Activated CD4-positive, CD25-positive, alpha-beta regulatory T cell treated with anti-CD3 and anti-CD28 coated beads, Interleukin-2, amount 50 U/mL, for 72 hours (primary cell): ENCODE results near the gene RBM27.
"Not testable (repeated sequence)": the region's sequence is repeated elsewhere in the genome, so short reads cannot be mapped to it uniquely, and the experiment has no call there.

ENCODE experiments used
- DNase-seq: peaks from one replicate; pipeline ENCODE4 v3.0.0; 2021

Gene RBM27

DNA sequence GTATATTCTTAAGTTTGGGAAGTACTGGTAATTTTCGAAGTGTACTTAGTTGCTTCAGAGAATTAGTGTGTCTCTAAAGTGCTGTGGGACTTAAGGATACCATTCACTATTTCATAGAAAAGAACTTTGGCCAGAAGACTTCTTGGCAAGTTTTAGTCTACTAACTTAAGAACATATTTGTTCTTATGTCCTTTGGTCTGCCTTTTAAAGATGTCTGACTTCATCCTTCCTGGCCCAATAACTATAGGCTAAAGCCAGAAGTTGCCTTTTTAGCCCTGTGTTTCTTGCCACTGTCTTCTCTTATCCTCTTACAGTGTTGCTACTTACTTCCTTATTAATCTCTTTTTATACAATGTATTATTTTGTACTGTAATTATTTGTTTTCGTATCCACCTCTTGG is 6.3 kb downstream of the RBM27 start:
- no peak for DNase-seq

DNA sequence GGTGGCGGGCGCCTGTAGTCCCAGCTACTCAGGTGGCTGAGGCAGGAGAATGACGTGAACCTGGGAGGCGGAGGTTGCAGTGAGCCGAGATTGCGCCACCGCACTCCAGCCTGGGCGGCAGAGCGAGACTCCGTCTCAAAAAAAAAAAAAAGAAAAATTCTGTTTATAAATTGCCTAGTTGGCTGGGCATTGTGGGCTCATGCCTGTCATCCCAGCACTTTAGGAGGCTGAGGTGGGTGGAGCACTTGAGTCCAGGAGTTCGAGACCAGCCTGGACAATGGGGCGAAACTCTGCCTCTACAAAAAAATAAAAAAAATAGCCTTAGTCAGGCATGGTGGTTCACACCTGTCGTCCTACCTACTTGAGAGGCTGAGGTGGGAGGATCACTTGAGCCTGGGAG is 7.4 kb downstream of the RBM27 start:
- DNase-seq, result not testable (repeated sequence)

DNA sequence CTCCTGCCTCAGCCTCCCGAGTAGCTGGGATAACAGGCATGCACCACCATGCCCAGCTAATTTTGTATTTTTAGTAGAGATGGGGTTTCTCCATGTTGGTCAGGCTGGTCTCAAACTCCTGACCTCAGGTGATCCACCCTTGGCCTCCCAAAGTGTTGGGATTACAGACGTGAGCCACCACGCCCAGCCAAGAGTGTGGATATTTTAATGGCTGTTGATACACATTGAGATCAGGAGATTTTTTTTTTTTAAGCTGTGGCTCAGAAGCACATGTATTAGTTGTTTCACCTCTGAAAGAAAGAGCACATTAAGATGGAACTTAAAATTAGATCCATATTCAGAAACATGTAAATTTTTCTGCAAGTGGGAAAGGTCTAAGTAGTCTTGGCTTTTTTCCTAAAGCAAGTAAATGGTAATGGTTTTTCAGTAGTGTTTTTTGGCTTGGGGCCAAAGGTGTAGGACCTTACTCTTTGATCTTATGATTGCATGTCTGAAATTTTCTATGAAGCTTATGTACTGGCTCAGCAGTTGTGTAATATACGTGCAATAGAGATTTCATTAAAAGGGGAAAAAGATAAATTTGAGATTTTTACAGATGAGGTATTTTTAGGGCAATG is 9.9 kb downstream of the RBM27 start:
- DNase-seq, result no peak

DNA sequence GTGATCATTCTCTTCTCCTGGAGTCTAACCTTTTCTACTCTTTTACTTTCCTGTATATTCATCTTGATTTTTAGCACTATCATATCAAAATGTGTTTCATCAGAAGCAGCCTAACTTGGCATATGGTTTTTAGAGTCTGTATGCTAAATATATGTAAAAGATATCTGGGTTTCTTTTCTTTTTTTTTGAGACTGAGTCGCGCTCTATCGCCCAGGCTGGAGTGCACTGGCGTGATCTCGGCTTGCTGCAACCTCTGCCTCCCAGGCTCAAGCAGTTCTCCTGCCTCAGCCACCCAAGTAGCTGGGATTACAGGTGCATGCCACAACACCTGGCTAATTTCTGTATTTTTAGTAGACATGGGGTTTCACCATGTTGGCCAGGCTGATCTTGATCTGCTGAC is 11.5 kb downstream of the RBM27 start:
- not testable (repeated sequence) for DNase-seq

DNA sequence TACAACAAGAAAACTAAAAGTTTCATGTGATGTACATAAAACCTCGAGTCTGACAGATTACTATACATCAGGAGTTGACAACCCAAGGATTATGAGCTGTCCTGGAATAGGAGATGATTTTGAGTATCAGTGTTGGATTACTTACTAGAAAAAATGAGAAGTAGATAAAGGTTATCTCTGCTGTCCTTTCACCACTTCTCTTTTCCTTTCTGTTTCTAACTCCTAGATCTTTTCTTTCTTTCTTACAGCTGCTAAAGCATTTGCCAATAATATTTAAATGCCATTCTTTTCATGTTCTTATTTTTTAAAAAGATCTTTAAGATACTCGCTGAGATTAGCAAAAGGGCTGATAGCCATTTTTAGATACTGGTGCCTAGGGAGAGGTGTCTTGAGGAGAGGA is 14.8 kb downstream of the RBM27 start:
- no peak for DNase-seq

DNA sequence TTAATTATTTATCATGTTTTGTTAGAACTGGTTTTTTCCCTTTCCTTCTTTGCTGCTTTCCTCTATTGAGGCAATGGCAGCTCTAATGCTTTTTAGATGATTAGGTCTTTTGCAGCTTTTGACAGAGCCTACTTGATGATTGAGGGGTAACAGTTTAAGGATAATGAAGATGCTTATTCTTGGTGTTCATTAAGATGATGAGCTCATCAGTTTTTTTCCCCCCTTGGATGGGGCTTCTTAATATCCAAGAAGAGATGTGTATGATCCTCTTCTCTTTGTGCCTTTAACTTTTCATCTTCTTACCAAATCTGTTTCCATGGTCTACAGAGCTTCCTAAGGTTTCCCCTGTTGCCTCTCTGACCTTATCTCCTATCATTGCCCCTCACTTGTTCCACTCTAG is 15.8 kb downstream of the RBM27 start:
- DNase-seq, result no peak

DNA sequence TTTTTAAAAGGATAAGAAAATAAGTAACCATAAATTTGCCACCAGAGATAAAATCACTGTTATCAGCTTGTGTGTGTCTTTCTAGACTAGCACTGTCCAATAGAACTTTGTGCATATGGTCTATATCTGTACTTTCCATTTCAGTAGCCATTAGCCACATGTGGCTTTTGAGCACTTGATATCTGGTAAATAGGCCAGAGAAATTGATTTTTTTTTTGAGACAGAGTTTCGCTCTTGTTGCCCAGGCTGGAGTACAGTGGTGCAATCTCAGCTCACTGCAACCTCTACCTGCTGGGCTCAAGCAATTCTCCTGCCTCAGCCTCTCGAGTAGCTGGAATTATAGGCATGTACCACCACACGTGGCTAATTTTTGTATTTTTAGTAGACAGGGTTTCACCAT is 17.8 kb downstream of the RBM27 start:
- DNase-seq, result no peak

DNA sequence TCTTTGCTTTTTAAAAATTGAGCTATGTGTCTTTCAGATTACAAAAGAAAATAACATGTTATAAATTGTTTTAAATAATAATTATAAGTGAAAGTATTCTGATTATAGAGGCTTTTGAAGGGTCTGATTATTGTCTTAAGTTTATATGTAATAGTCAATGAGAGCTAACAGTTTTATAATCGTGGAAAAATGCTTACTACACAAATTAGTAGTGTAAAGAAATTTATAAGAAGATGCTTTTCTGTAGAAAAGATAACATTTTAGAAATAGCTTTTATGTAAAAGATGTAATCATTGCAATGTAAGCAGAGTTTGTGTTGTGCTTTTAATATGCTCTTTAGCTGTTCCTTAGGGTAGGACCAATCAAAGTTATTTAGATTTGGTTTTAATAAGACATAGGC is 18.6 kb downstream of the RBM27 start:
- DNase-seq, result no peak

DNA sequence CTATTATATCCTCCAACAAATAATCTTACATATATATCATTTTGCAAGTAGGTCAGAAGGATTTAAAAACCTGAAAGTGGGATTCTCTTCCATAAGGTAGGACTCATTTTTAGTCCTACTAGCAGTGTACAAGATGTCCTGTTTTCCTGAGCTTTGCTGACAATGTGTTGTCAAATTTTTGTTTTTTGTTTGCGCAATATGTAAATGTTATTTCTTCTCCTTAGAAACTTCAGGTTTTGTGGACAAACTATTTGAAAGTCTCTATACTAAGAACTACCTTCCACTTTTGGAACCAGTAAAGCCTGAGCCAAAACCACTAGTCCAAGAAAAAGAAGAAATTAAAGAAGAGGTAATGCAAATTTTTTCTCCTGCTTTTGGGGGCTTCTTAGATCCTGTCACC is 19.8 kb downstream of the RBM27 start:
- no peak for DNase-seq

DNA sequence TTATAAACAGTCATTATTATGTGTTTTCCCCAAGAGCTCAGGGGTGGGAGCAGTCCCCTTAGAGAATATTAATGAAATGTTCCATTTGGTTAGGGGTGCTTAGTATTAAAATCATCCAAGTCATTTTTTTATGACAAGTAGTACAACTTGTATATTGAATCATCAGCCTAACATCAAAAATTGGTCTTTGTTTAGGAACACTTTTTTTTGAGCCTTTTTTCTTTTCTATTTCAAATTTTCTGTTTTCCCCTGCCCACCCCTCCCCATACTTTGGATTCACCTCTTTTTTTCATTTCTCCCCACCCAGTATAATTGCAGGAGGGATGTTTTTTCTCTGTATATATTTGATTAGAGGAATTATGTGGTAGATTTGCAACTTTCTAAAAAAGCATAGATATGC is 25.8 kb downstream of the RBM27 start:
- no peak for DNase-seq

DNA sequence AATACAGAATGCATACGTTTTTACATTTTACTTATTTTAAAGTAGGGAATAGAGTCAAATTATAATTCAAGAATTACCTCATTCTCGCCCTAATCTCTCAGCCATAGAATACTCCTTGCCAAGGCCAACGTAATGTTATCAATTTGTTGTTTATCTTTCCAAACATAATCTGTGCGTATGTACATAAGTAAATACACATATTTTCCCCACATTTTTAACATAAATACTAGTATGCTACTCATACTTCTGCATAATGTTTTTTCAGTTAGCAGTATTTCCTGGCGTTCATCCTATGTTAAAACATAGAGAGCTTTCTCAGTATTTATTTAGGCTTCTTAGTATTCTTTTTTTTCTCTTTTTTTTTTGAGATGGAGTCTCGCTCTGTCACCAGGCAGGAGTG is 28.8 kb downstream of the RBM27 start:
- DNase-seq, result no peak

DNA sequence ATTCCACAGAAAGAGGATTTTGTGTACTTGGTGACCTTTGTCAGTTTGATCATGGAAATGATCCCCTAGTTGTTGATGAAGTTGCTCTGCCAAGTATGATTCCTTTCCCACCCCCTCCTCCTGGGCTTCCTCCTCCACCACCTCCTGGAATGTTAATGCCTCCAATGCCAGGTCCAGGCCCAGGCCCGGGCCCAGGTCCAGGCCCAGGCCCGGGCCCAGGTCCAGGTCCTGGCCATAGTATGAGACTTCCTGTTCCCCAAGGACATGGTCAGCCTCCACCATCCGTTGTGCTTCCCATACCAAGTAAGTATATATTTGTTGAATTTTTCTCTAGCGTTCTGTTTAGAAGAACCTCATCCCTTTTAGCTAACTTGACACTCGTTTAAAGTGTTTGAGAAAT is 30.0 kb downstream of the RBM27 start:
- DNase-seq, result no peak

DNA sequence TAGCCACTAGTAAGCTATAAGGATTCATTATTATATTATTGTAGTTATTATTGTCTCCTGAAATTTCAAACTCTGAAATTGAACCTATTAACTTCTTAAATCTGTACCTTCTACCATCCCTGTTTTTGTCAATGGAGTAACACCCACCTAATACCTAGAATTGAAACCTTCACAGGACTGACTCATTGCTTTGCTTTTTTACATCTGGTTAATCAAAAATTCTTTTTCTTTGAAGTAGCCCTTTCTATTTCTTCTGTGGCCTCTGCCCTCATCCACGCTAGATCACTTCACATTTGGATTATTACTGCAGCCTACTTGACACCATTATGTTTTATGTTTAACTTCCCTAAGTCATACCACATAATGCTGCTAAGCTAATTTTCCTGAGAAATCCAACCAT is 35.6 kb downstream of the RBM27 start:
- DNase-seq, result no peak

DNA sequence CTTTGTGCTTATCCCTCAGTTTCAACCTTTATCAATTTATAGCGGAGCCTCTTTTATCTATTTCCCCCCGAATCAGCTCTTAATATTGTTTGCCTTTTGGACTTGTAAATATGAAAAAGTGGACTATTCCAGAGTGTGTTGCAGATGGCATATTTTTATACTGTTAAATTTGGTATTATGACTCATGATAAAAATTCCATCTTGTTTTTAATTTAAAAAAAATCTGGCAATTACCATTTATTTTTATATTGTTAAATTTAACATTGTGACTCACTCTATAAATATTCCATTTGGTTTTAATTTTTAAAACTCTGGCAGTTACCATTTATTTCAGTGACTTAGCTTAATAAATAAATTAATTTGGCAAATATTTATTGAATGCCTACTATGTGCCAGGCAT is 37.5 kb downstream of the RBM27 start:
- DNase-seq, result no peak

DNA sequence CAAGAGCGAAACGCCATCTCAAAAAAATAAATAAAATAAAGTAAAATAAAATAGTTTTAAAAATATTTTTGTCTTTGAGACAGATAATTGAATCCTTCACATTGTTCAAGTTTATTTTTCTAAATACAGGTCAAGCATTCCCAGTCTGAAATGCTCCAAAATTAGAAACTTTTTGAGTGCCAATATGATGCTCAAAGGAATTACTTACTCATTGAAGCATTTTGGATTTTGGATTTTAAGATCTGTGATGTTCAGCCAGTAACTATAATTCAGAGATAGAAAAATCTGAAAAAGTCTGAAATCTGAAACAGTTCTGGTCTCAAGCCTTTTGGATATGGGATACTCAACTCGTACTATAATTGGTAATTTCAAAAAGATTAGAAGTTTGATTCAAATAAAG is 39.8 kb downstream of the RBM27 start:
- DNase-seq, result no peak

DNA sequence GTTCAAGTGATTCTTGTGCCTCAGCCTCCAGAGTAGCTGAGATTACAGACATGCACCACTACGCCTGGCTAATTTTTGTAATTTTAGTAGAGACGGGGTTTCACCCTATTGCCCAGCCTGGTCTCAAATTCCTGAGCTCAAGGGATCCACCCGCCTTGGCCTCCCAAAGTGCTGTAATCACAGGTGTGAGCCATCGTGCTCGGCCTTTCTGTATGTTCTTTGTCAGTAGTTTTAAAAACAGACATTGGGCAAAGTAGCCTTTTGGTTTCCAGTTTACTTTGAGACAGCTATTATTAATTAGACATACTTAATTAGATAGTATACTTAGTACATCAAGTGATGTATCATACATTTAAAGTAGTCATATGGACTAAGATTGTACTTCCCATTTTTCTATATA is 45.2 kb downstream of the RBM27 start:
- DNase-seq, result no peak

DNA sequence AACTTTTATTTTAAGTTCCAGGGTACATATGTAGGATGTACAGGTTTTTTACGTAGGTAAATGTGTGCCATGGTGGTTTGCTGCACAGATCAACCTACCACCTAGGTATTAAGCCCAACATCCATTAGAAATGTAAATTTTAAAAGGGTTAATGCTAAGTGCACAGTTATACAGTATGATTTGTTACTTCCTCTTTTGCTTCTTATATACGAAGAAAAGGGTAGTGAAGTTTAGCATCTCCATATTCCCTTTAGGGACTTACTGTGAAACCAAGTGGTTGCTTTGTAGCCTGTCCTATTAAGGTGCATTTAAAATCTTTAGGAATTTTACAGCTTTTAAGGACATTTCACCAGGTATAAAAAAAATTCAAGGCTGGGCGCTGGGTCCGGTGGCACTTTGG is 46.4 kb downstream of the RBM27 start:
- no peak for DNase-seq
